Activated T-cell treated with anti-CD3 and anti-CD28 coated beads, Interleukin-2, amount 50 U/mL, for 72 hours (primary cell): ENCODE data around the gene ZFYVE9. TPM values are rescaled to one million over a fixed set of nuclear protein-coding genes. Genes with fewer than 3 reads are reported as not detected.

ENCODE experiments used
- ATAC-seq, 2 donors: fragments of 150-1000 bp; cut with Tn5 transposase; replicated peaks in 1 of 2; 2 replicates each; pipeline ENCODE4 v1.10.0; 2021; ENCODE audit warnings: moderate library complexity in 2 of 2, mild to moderate bottlenecking in 1 of 2
- DNase-seq, 2 donors: peaks; one replicate each; pipeline ENCODE4 v3.0.0; 2021 to 2022; ENCODE audit warnings: mixed read lengths in 1 of 2
- H3K27ac Mint-ChIP-seq: one replicate; pipeline ENCODE4 v1.8.0; 2022; ENCODE audit warnings: mild to moderate bottlenecking, moderate library complexity, mixed read lengths
- H3K27me3 Mint-ChIP-seq: one replicate; pipeline ENCODE4 v1.8.0; 2022; ENCODE audit warnings: low read depth, mixed read lengths
- H3K36me3 Mint-ChIP-seq, 2 donors: one replicate each; pipeline ENCODE4 v1.8.0; 2022; ENCODE audit warnings: mixed read lengths in 2 of 2, mild to moderate bottlenecking in 1 of 2; ENCODE audit not compliant: insufficient read depth in 2 of 2
- H3K4me1 Mint-ChIP-seq: one replicate; pipeline ENCODE4 v1.8.0; 2022; ENCODE audit warnings: low read depth, mixed read lengths
- H3K4me3 Mint-ChIP-seq, 2 donors: one replicate each; pipeline ENCODE4 v1.8.0; 2022; ENCODE audit warnings: mild to moderate bottlenecking in 2 of 2, mixed read lengths in 2 of 2, moderate library complexity in 2 of 2
- H3K9me3 Mint-ChIP-seq, 2 donors: one replicate each; pipeline ENCODE4 v1.8.0; 2022; ENCODE audit warnings: mixed read lengths in 2 of 2
- total RNA-seq, 2 donors: library from RNA; stranded (reverse); gene quantifications; one replicate each; pipeline ENCODE4 v1.2.3, GENCODE V29; 2022

ZFYVE9 gene
- total RNA-seq, 2 donors from 2014 or later, result 4.4 to 5.7 TPM

DNA sequence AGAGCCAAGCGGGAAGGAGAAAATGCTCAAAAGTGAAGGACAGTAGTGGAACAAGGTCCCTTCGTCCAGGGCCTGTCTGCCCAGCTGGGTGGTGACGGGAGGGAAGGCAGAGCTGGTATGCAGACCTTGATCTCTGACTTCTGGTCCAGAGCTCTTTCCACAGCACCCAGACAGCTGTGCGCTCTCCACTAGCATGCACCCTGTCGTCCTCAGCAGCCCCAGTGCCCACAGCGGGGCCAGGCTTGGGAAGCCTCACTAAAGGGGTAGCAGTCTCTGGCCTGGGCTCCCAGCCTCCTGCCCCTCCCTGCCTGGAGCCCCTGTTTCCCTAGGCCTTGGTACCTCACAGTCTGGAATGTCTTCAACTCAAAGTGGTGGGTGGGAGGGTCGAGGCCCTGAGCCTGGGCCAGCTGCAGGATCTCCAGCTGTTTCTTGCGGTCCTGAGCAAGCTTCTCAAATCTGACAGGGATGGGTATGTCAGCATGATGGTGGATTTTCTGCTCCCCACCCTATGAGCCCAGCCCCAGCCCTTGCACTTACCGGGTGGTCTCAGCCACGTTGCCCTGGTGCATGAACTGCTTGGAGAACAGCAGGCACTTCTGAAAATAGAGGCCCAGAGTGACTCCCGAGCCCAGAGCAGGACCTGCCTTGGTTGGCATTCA is 214.1 kb downstream of the ZFYVE9 start:
- DNase-seq (no peak), ATAC-seq (no peak)
- Mint-ChIP-seq H3K36me3 (peaks cover 7 to 24% of the 10 kb centered on the region in 2 donors), H3K27me3 (no peaks in the 10 kb centered on the region), H3K4me3 (no peak overlapping the region), H3K27ac (no peak overlapping the region), H3K4me1 (no peaks in the 10 kb centered on the region), H3K9me3 (no peaks in the 10 kb centered on the region)

DNA sequence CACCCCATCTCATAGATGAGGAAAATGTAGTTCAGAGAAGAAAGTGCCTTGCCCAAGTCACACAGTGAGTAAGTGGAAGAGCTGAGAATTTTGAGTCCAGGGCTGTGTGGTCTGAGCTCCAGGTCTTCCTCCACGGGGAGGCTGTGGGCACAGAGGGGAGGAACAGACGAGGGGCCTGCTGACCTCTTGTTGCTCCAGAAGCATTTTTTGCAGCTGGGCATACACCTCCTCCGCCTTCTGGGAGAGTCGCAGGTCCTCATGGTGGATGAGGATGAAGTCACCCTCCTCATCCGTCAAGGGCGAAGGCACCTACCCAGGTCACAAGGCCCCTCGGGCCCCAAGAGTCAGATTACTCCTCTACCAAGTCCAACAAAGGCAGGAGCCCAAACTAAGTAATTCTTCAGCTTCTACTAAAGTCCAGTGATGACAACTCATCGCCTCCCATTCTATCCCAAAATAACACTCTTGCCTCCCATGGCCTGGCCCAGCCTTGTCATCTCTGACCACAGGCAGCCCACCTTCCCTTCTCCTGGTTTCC is 215.0 kb downstream of the ZFYVE9 start:
- Mint-ChIP-seq H3K9me3 (no peaks in the 10 kb centered on the region), H3K27ac (no peak overlapping the region), H3K27me3 (no peaks in the 10 kb centered on the region), H3K4me1 (peaks cover 4% of the 10 kb centered on the region), H3K36me3 (peaks cover 7 to 24% of the 10 kb centered on the region in 2 donors), H3K4me3 (no peak overlapping the region)
- no peak for DNase-seq
- no peak for ATAC-seq

DNA sequence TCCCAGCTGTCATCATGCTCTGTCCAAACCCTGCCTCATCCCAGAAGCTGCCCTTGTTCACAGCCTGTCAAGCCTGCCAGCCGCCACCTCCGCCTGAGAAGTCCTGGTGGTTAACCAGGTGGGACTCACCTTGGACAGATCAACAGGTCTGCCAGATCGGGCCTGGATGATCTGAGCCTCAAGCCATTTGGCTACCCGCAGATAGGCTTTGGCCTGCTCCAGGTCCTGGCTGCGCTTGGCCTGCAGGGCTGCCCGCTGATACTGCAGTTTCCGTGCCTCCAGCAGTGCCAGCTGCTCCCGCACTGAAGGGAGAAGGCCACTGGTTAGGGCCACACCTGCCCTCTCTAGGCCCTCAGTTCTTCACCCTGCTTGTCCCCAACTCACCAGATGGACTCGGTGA is 215.5 kb downstream of the ZFYVE9 start:
- ATAC-seq (no peak), DNase-seq (no peak)
- Mint-ChIP-seq H3K27ac (no peak overlapping the region), H3K36me3 (peaks cover 7 to 24% of the 10 kb centered on the region in 2 donors), H3K27me3 (no peaks in the 10 kb centered on the region), H3K9me3 (no peaks in the 10 kb centered on the region), H3K4me3 (no peak overlapping the region), H3K4me1 (peaks cover 8% of the 10 kb centered on the region)

DNA sequence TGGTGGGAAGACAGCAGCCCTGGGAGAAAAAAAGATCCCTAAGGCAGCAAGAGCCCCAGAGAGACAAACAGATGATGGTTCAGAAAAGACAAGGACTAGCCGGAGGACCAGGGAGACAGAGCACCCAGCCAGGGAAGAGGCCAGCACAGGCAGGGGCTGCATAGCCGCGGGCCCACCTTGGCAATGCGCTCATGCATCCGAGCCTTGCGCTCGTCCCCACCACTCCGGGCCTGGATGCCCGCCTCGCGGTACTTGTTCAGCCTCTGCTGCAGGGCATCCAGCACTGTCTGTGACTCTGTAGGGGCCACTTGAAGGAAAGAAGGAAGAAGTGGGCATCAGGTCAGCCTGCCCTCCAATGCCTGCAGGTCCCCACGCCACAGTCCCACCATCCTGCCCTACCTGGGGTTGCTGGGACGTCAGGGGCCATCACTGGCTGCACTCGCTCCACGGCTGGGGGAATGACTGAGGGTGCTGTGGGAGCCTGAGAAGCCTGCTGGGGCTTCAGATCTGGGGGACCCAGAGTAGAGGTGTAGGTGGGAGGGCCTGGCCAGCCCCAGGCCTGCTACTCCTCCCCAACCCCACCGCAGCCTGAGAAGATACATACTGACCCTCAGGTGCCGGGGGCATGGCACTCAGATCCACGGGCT is 217.1 kb downstream of the ZFYVE9 start:
- Mint-ChIP-seq H3K36me3 (peaks cover 5 to 21% of the 10 kb centered on the region in 2 donors), H3K4me1 (peaks cover 21% of the 10 kb centered on the region), H3K9me3 (no peaks in the 10 kb centered on the region), H3K27ac (no peak overlapping the region), H3K27me3 (no peaks in the 10 kb centered on the region), H3K4me3 (no peak overlapping the region)
- ATAC-seq (no peak), DNase-seq (no peak)

DNA sequence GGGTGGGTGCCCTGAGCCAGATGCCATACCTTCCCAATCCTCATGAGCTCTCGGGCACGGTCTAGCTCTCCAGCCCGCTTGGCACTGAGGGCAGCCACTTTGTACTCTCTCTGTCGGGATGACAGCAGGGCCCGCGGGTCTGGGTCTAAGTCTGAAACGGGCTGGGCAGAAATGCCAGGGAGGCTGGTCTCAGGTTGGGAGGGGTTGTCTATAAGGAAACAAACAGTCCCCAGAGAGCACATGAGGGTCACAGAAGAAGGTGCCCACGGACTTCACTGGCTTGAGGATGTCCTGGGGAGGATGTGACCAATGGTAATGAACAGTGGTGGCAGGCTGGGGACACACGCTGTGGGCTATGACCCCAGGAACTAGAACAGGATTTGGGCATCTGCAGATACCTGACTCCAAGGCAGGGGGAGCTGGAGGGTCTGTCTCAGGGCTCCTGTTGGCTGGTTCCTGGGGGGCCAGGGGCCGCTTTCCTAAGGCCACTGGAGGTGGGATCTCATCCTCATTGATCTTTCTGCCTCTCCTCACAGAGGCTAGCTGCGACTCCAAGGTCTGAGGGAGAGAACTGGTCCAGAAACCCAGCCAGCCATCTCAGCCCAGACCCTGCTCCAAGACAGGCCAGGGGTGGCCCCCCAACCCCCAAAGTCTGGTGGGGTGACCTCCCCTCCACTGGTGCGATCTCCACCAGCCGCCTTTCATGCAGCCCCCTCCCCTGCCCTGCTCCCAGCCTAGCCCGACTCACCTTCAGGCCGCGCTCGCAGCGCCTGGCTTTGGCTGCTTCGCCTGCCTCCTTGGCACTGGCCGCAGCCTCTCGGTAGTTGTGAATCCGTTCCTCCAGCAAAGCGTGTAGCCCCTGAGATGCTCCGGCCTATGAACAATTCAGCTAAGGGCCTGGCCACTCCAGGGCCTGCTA is 218.0 kb downstream of the ZFYVE9 start:
- peaks cover 5 to 18% of the 10 kb centered on the region in 2 donors for H3K36me3 Mint-ChIP-seq
- no peak for ATAC-seq
- no peak overlapping the region for H3K27ac Mint-ChIP-seq
- DNase-seq, result no peak
- no peak overlapping the region for H3K4me3 Mint-ChIP-seq
- peaks cover 31% of the 10 kb centered on the region for H3K4me1 Mint-ChIP-seq
- no peaks in the 10 kb centered on the region for H3K9me3 Mint-ChIP-seq
- no peaks in the 10 kb centered on the region for H3K27me3 Mint-ChIP-seq

DNA sequence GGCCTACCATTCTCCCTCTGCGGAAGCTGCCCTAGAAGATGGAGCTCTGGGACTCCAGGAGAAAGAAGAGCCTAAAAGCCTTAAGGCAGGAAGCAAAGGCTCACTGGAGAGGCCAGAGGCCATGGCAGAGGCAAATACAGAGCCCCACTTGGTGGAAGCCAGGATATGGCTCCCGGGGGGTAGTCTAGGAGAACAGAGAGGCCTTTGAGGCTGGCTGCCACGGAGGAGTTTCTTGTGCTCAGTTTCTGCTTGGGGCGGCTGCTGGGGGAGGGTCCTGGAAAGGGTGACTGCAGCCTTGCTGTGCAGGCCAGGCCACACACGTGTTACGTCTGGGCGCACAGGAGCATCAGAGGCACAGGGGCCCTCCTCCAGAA is 218.7 kb downstream of the ZFYVE9 start:
- DNase-seq (no peak), ATAC-seq (no peak)
- Mint-ChIP-seq H3K27me3 (no peaks in the 10 kb centered on the region), H3K27ac (no peak overlapping the region), H3K4me3 (no peak overlapping the region), H3K9me3 (no peaks in the 10 kb centered on the region), H3K36me3 (peaks cover 2 to 18% of the 10 kb centered on the region in 2 donors), H3K4me1 (peaks cover 35% of the 10 kb centered on the region)

DNA sequence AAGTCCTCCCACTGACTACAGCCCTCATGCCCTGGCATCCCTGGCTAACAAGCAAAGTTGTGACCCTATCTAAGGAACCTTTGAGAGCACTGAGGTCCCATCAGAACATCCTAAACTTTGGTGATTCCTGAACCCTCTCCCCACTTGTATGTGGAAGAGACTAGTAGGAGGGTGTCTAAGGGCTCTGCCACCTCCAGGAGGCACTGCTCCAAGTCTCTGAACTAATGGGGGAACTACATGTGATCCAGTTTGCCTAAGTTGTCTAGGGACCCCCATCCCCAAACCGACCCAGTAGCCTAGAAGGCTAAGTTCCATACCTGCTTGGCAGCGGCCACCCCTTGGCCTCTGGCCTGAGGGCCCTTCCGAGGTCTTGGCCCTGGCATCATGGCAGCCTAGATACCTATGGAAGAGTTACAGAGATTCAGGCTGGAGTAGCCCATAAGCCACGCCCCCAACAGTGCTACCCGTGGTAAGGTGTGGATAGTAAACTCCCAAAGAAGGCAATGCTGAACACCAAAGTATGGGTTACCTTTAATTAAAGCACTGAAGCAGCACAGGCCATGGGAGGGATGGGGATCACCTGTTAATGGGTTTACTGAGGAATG is 222.4 kb downstream of the ZFYVE9 start:
- H3K4me3 Mint-ChIP-seq, result peak overlapping the region; percentile 92 to 96
- peak overlapping the region; percentile 82 for H3K27ac Mint-ChIP-seq
- ATAC-seq (no peak), DNase-seq (peak in 1 of 2 donors; percentile 14)
- H3K4me1 Mint-ChIP-seq, result peaks cover 58% of the 10 kb centered on the region
- peaks cover 2 to 3% of the 10 kb centered on the region in 2 donors for H3K36me3 Mint-ChIP-seq
- H3K9me3 Mint-ChIP-seq, result no peaks in the 10 kb centered on the region
- no peaks in the 10 kb centered on the region for H3K27me3 Mint-ChIP-seq

DNA sequence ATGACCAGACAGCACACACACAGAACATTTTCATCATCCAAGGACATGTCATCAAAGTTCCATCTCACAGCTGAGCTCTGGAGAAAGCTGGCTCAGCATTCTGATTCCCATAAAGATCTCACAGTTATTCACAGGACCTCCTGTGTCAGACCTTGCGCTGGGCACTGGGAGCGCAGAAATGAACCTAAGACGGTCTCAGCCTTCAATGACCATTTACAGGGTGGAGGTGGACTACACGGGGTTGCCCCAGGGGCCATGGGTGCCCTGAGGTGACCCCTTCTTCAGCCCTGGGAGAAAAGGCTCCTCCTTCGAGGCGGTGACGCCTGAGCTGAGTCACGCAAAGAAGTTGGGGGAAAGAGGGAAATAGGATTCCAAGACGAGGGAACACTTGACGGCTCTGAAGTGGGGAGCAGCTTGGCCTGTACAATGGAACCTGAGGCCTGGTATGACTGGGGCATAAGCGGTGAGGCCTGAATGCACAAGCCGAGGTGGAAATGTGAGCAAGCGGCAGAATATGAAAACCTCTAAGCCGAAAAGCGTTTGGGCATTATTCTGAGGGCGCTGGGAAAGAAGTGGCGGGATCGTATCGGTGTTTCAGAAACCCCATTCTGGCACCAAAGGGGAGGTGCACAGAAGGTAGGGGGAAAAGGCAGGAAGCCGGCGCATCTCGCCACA is 223.3 kb downstream of the ZFYVE9 start:
- peak overlapping the region; percentile 92 to 96 for H3K4me3 Mint-ChIP-seq
- H3K27me3 Mint-ChIP-seq, result no peaks in the 10 kb centered on the region
- H3K4me1 Mint-ChIP-seq, result peaks cover 60% of the 10 kb centered on the region
- peaks cover 2 to 3% of the 10 kb centered on the region in 2 donors for H3K36me3 Mint-ChIP-seq
- ATAC-seq, result no peak
- DNase-seq, result peak; percentile 29
- peaks cover 0 to 3% of the 10 kb centered on the region in 2 donors for H3K9me3 Mint-ChIP-seq
- H3K27ac Mint-ChIP-seq, result peak overlapping the region; percentile 94

DNA sequence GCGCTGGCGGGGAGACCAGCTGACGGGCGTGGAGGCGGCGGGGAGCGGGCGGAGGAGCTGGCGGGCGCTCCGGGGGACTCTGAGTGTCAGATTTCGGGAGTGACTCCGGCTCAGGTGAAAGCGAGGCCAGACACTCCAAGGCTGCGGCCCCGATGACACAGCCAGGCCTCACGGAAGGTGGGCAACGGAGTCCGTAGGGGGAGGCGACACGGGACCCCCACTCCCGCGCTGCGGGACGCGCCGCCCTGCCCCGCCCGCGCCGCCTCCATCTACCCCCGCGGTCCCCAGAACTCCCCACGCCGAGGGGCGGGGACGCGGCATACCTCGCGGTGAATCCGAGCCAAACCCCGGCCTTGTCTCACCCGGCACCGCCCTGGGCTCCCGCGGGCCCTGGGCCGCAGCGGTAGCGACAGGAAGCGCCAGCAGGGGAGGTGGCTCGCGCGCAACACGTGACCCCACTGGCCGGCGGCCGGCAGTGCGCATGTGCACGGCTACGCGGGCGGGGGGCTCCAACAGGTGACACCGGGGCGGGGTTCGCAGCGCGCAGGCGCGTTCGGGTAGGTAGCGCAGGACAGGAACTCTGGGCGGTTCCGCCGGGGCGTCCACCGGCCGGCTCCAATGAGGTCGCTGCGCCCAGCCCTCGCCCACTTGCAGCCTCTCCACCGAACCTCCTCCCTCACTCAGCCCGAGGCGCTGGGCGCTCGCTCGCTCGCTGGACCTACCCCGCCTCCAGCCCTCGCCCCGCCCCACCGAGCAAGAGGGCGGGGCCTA is 224.0 kb downstream of the ZFYVE9 start, which contains the start of gene CC2D1B:
CC2D1B (minus strand) TSS at position 460 of the 771 bp plus-strand sequence. CDS start 1,585 bp downstream, outside the sequence.
- peak; percentile 100 for DNase-seq
- Mint-ChIP-seq H3K36me3 (peaks cover 2 to 8% of the 10 kb centered on the region in 2 donors), H3K4me3 (peak within 1 kb of the TSS; percentile 92 to 96), H3K27ac (peak within 1 kb of the TSS; percentile 94), H3K9me3 (peaks cover 0 to 3% of the 10 kb centered on the region in 2 donors), H3K27me3 (no peaks in the 10 kb centered on the region), H3K4me1 (peaks cover 60% of the 10 kb centered on the region)
- peak; percentile 94 to 95 for ATAC-seq

DNA sequence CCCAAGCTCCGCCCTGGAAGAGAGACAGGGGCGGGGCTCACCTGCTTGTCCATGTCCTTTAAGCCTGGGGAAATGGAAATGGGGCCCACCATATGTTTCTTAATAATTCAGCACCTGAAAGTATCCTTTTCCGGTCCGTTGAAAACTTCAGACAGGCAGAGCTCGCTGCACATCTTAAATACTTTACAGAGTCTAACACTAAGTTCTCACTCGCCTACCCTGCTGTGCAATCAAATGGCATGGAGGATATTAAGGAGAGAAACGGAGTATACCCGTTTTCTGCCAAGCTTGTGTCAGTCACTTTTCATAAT is 224.6 kb downstream of the ZFYVE9 start:
- DNase-seq (no peak), ATAC-seq (no peak)
- Mint-ChIP-seq H3K9me3 (peaks cover 0 to 3% of the 10 kb centered on the region in 2 donors), H3K36me3 (peaks cover 2 to 8% of the 10 kb centered on the region in 2 donors), H3K27me3 (no peaks in the 10 kb centered on the region), H3K4me3 (peak overlapping the region; percentile 77 to 92), H3K27ac (no peak overlapping the region), H3K4me1 (peaks cover 60% of the 10 kb centered on the region)

DNA sequence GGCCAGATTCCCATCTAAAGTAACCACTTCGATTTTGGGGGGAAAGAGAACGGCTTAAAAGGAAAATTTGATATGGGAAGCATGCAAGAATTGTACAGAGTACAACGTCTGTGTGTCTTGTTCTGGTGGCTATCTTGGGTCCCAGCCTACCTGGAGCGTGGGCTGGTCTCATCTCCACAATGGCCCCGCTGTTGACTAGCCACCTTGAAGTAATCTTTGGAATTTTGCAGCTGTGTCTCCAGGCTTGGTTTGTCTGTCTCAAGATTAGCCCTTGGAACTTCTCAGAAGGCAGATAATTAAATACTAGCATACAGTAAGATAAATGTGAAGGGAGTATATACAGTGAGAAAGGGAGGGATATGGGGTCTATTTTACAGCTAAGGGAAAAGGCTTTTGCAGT is 225.4 kb downstream of the ZFYVE9 start:
- Mint-ChIP-seq H3K4me3 (peak overlapping the region; percentile 18 to 39), H3K27me3 (no peaks in the 10 kb centered on the region), H3K9me3 (peaks cover 0 to 3% of the 10 kb centered on the region in 2 donors), H3K27ac (no peak overlapping the region), H3K36me3 (peaks cover 2 to 8% of the 10 kb centered on the region in 2 donors), H3K4me1 (peaks cover 54% of the 10 kb centered on the region)
- DNase-seq (no peak), ATAC-seq (no peak)
